SK-N-SH (cell line): Measurements from ENCODE around the gene CHD9.

Experiments used
- ELF1 ChIP-seq: IDR thresholded peaks from 2 replicates; pipeline ENCODE4 v1.4.0; 2012
- EP300 ChIP-seq, 2 experiments: IDR thresholded peaks; 2 replicates each; pipeline versions ENCODE4 v1.4.0 to v1.6.1; 2012; ENCODE audit warnings: borderline replicate concordance in 1 of 2, low read depth in 1 of 2, low read length in 1 of 2
- FOXJ3 ChIP-seq: sonication (generic); formaldehyde crosslinking; IDR thresholded peaks from 2 replicates; pipeline ENCODE4 v1.5.1; 2020; ENCODE audit warnings: mild to moderate bottlenecking, missing genetic modification reagents
- GABPA ChIP-seq: IDR thresholded peaks from 2 replicates; pipeline ENCODE4 v1.4.0; 2012; ENCODE audit warnings: low read depth, mild to moderate bottlenecking
- MXI1 ChIP-seq: IDR thresholded peaks from 2 replicates; pipeline ENCODE4 v1.6.1; 2012; ENCODE audit warnings: mild to moderate bottlenecking, low read depth, low read length, improper control_type of control experiment
- POLR2AphosphoS5 ChIP-seq: IDR thresholded peaks from 2 replicates; pipeline ENCODE4 v1.6.1; 2012; ENCODE audit warnings: low read depth, low read length
- RAD21 ChIP-seq: IDR thresholded peaks from 2 replicates; pipeline ENCODE4 v1.6.1; 2012; ENCODE audit warnings: mild to moderate bottlenecking, low read length
- RXRA ChIP-seq: IDR thresholded peaks from 2 replicates; pipeline ENCODE4 v1.4.0; 2012; ENCODE audit warnings: low read depth, mild to moderate bottlenecking, borderline replicate concordance
- SMC3 ChIP-seq: IDR thresholded peaks from 2 replicates; pipeline ENCODE4 v1.6.1; 2012; ENCODE audit warnings: low read depth, low read length, improper control_type of control experiment
- TEAD4 ChIP-seq: IDR thresholded peaks from 2 replicates; pipeline ENCODE4 v1.4.0; 2012; ENCODE audit warnings: mild to moderate bottlenecking, borderline replicate concordance; ENCODE audit not compliant: insufficient read depth
- YY1 ChIP-seq: IDR thresholded peaks from 2 replicates; pipeline ENCODE4 v1.4.0; 2012; ENCODE audit warnings: low read depth, mild to moderate bottlenecking
- TF ChIP-seq, protein P1 (sequence below): fragments of 200-600 bp; sonication (generic); IDR thresholded peaks from 2 replicates; pipeline ENCODE4 v1.6.1; 2017; ENCODE audit warnings: antibody characterized with exemption, mild to moderate bottlenecking, moderate library complexity
- TF ChIP-seq, protein P2 (sequence below): fragments of 150-350 bp; IDR thresholded peaks from 2 replicates; pipeline ENCODE4 v1.6.1; 2016; ENCODE audit warnings: mild to moderate bottlenecking, low read depth, low read length

DNA sequence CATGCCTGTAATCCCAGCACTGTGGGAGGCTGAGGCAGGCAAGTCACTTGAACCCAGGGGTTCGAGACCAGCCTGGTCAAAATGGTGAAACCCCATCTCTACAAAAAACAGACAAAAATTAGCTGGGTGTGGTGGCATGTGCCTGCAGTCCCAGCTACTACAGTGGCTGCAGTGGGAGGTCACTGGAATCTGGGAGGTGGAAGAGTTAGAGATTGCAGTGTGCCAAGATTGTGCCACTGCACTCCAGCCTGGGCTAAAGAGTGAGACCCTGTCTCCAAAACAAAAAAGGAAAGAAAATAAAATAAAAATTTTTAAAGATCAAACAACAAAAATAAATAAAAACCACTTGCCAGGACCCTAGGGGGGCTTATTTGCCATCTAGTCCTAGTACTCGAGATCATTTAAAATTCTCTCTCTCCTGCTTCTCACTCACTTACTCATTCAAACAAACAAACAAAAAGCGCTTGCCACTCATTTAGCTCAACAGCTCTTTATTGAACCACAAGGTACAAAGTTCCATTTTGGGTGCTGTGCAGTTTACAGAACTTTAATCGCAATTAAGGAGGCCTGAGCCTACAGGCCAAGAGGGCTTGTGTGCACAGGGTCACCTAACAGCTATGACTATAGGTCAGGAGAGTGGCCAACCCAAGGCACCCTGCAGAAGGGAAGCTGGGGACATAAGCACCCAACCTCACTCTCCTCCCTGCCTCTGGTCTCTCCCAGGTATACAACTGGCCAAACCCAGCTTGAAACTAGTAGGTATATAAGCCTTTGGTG lies 6.5 kb upstream of the CHD9 start:
- TF ChIP-seq, protein P1, sequence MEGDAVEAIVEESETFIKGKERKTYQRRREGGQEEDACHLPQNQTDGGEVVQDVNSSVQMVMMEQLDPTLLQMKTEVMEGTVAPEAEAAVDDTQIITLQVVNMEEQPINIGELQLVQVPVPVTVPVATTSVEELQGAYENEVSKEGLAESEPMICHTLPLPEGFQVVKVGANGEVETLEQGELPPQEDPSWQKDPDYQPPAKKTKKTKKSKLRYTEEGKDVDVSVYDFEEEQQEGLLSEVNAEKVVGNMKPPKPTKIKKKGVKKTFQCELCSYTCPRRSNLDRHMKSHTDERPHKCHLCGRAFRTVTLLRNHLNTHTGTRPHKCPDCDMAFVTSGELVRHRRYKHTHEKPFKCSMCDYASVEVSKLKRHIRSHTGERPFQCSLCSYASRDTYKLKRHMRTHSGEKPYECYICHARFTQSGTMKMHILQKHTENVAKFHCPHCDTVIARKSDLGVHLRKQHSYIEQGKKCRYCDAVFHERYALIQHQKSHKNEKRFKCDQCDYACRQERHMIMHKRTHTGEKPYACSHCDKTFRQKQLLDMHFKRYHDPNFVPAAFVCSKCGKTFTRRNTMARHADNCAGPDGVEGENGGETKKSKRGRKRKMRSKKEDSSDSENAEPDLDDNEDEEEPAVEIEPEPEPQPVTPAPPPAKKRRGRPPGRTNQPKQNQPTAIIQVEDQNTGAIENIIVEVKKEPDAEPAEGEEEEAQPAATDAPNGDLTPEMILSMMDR = no peak
- TF ChIP-seq, protein P2, sequence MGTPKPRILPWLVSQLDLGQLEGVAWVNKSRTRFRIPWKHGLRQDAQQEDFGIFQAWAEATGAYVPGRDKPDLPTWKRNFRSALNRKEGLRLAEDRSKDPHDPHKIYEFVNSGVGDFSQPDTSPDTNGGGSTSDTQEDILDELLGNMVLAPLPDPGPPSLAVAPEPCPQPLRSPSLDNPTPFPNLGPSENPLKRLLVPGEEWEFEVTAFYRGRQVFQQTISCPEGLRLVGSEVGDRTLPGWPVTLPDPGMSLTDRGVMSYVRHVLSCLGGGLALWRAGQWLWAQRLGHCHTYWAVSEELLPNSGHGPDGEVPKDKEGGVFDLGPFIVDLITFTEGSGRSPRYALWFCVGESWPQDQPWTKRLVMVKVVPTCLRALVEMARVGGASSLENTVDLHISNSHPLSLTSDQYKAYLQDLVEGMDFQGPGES = no peak
- TF ChIP-seq POLR2AphosphoS5 = no peak
- no peak for TF ChIP-seq GABPA
- TF ChIP-seq SMC3 = no peak
- TF ChIP-seq MXI1 = no peak
- TF ChIP-seq EP300 (IDR thresholded peaks at IDR 0.05; ENCODE audit: borderline replicate concordance in 1 of 2, low read depth in 1 of 2, low read length in 1 of 2) = no peak
- no peak for TF ChIP-seq YY1
- no peak for TF ChIP-seq RAD21
- TF ChIP-seq ELF1 = no peak
- TF ChIP-seq RXRA = no peak
- TF ChIP-seq TEAD4 = no peak
- TF ChIP-seq FOXJ3 (CRISPR knock-in tag) = no peak
